ENCODE data around the gene DHX58.

DNA sequence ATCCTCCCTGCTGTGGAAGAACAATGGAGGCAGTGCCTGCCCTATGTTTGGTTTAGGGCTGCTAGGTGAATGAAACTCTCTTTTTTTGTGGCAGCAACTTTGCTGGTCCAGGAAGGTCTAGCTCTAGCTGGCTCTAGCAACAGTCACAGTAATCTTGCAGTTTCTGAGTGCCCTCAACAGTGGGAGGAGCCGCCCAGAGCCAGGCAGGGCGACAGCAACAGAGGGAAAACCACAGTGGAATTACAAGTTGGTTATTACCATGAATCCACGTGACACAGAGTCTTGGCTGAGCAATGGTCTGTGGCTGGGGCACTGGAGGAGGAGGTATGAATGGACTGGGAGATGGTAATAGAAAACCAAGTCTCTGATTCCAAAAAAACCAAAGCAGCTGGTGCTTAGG lies 20.4 kb upstream of the DHX58 start:
- TF ChIP-seq CTCF (IDR thresholded peaks at IDR 0.05; ENCODE audit: insufficient read depth, low read length) (no peak), POLR2AphosphoS5 (IDR thresholded peaks at IDR 0.05; ENCODE audit: low read depth) (no peak), GABPA (IDR thresholded peaks at IDR 0.05; ENCODE audit: low read depth) (no peak), REST (IDR thresholded peaks at IDR 0.05; ENCODE audit: insufficient replicate concordance, low read depth) (no peak), SPI1 (IDR thresholded peaks at IDR 0.05; ENCODE audit: borderline replicate concordance, low read depth) (no peak)

All from HL-60 (cell line).